Lung (tissue), 12 donors: ENCODE results near the gene RBM18. TPM values are rescaled to one million over a fixed set of nuclear protein-coding genes. Genes with fewer than 3 reads are reported as not detected.
A peak's percentile ranks its signal among the peaks of the same experiment; 100 is the strongest.

Experiments used
- ATAC-seq: fragments of 200-7000 bp; cut with Tn5 transposase; one replicate; pipeline ENCODE4 v1.9.1; 2020; ENCODE audit warnings: moderate number of reproducible peaks; ENCODE audit not compliant: insufficient read depth, low FRiP score
- DNase-seq, 3 donors: peaks; one replicate each; pipeline ENCODE4 v3.0.0-alpha.2; 2013 to 2017
- H3K27ac ChIP-seq, 2 donors: one replicate each; pipeline ENCODE4 v1.5.1; 2013; ENCODE audit warnings: mild to moderate bottlenecking in 2 of 2, moderate library complexity in 2 of 2, control low read depth in 1 of 2, inconsistent platforms in 1 of 2, low read depth in 1 of 2, low read length in 1 of 2
- H3K27me3 ChIP-seq, 3 donors: one replicate each; pipeline ENCODE4 v1.5.1; 2013; ENCODE audit warnings: low read length in 2 of 3; ENCODE audit not compliant: control insufficient read depth in 3 of 3, insufficient read depth in 3 of 3
- H3K36me3 ChIP-seq, 4 donors: one replicate each; pipeline ENCODE4 v1.5.1; 2013; ENCODE audit warnings: low read length in 4 of 4, mild to moderate bottlenecking in 1 of 4, moderate library complexity in 1 of 4; ENCODE audit not compliant: control insufficient read depth in 4 of 4, insufficient read depth in 4 of 4
- H3K4me1 ChIP-seq, 5 donors: one replicate each; pipeline ENCODE4 v1.5.1; 2013; ENCODE audit warnings: low read length in 5 of 5, mild to moderate bottlenecking in 2 of 5, moderate library complexity in 1 of 5; ENCODE audit not compliant: control insufficient read depth in 5 of 5, insufficient read depth in 5 of 5
- H3K4me3 ChIP-seq: one replicate; pipeline ENCODE4 v1.5.1; 2013; ENCODE audit warnings: mild to moderate bottlenecking, control low read depth, moderate library complexity
- H3K9ac ChIP-seq, 2 donors: one replicate each; pipeline ENCODE4 v1.5.1; 2013; ENCODE audit warnings: low read length in 2 of 2, control low read depth in 1 of 2; ENCODE audit not compliant: insufficient read depth in 1 of 2
- H3K9me3 ChIP-seq, 4 donors: one replicate each; pipeline ENCODE4 v1.5.1; 2013; ENCODE audit warnings: low read length in 3 of 4, mild to moderate bottlenecking in 1 of 4, moderate library complexity in 1 of 4; ENCODE audit not compliant: control insufficient read depth in 4 of 4, insufficient read depth in 3 of 4
- WGBS, 2 donors: extraction: QIAGEN DNeasy Blood & Tissue Kit; methylation state at CpG; one replicate each; pipeline ENCODE4 v1.1.7; 2013; 5-methylcytosine and 5-hydroxymethylcytosine counted together
- polyA plus RNA-seq, 2 donors: library from polyadenylated mRNA; stranded (reverse); fragments of 200-250 nt; gene quantifications; one replicate each; pipeline ENCODE4 v1.2.1, GENCODE V29; 2013
- total RNA-seq, 2 donors: library from RNA; depleted of rRNA in 1 of 2; stranded (reverse); fragments of >200 nt in 1 of 2; gene quantifications; one replicate each; pipeline ENCODE4 v1.2.1, GENCODE V29; 2014 to 2021
- TF ChIP-seq, protein P1 (sequence below): IDR thresholded peaks from 2 replicates; pipeline ENCODE4 v1.5.1; 2012; ENCODE audit warnings: mild to moderate bottlenecking; ENCODE audit errors: control extremely low read depth, extremely low read depth
- donor health status: control.
- donor health status: control.
- donor health status: Bipolar disorder and iron deficiency.
- donor health status: healthy.
- donor health status: DM: yes; HTN: yes; CAD: no.

The RBM18 gene
- total and polyA plus RNA-seq, 4 donors: 5.5 to 20.5 (median 12.4) TPM

- Histone ChIP-seq H3K9me3 (peaks cover 0 to 6% (median 0%) of the 10 kb centered on the region in 4 donors), H3K27me3 (peaks cover 0 to 95% (median 89%) of the 10 kb centered on the region in 3 donors), H3K4me1 (peaks cover 0 to 21% (median 5%) of the 10 kb centered on the region in 5 donors), H3K36me3 (no peaks in the 10 kb centered on the region), H3K27ac (no peak overlapping the region), H3K9ac (no peak overlapping the region), H3K4me3 (no peak overlapping the region)
- ATAC-seq (no peak), DNase-seq (peak in 2 of 3 donors; percentile 36 to 63)
- TF ChIP-seq, protein P1, sequence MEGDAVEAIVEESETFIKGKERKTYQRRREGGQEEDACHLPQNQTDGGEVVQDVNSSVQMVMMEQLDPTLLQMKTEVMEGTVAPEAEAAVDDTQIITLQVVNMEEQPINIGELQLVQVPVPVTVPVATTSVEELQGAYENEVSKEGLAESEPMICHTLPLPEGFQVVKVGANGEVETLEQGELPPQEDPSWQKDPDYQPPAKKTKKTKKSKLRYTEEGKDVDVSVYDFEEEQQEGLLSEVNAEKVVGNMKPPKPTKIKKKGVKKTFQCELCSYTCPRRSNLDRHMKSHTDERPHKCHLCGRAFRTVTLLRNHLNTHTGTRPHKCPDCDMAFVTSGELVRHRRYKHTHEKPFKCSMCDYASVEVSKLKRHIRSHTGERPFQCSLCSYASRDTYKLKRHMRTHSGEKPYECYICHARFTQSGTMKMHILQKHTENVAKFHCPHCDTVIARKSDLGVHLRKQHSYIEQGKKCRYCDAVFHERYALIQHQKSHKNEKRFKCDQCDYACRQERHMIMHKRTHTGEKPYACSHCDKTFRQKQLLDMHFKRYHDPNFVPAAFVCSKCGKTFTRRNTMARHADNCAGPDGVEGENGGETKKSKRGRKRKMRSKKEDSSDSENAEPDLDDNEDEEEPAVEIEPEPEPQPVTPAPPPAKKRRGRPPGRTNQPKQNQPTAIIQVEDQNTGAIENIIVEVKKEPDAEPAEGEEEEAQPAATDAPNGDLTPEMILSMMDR: no peak
- 45 to 52% methylated on average over 18 of the region's 18 CpGs for WGBS, 2 donors
Observed at GRCh38 chr9:122220673-122221182, 43.9 kb downstream of the RBM18 start.

GRCh38 chr9:122219856-122220672, 44.6 kb downstream of the RBM18 start:
- H3K27me3 ChIP-seq: peaks cover 0 to 97% (median 89%) of the 10 kb centered on the region in 3 donors
- no peak overlapping the region for H3K9ac ChIP-seq
- no peak overlapping the region for H3K4me3 ChIP-seq
- H3K4me1 ChIP-seq: peaks cover 0 to 21% (median 5%) of the 10 kb centered on the region in 5 donors
- H3K27ac ChIP-seq: no peak overlapping the region
- DNase-seq: peak; percentile 60 to 71 (median 61)
- TF ChIP-seq, protein P1: no peak
- H3K36me3 ChIP-seq: no peaks in the 10 kb centered on the region
- H3K9me3 ChIP-seq: peaks cover 0 to 6% (median 0%) of the 10 kb centered on the region in 4 donors
- no peak for ATAC-seq
- 26 to 34% methylated on average over 57 of the region's 57 CpGs for WGBS, 2 donors

GRCh38 chr9:122218935-122219855, 45.4 kb downstream of the RBM18 start:
- ATAC-seq (no peak), DNase-seq (peak in 1 of 3 donors; percentile 43)
- peaks cover 0 to 4% (median 0%) of the 10 kb centered on the region in 4 donors for H3K9me3 ChIP-seq
- peaks cover 0 to 21% (median 5%) of the 10 kb centered on the region in 5 donors for H3K4me1 ChIP-seq
- TF ChIP-seq, protein P1: no peak
- no peak overlapping the region for H3K9ac ChIP-seq
- H3K4me3 ChIP-seq: no peak overlapping the region
- H3K27ac ChIP-seq: no peak overlapping the region
- no peaks in the 10 kb centered on the region for H3K36me3 ChIP-seq
- H3K27me3 ChIP-seq: peaks cover 0 to 97% (median 87%) of the 10 kb centered on the region in 3 donors
- 14 to 20% methylated on average over 59 of the region's 59 CpGs for WGBS, 2 donors
